ENCODE measurements around the gene RET. TPM values are rescaled to one million over a fixed set of nuclear protein-coding genes. Genes with fewer than 3 reads are reported as not detected.
A peak's percentile ranks its signal among the peaks of the same experiment; 100 is the strongest.

The RET gene
- total RNA-seq, 1 experiment from 2014 or later: 81.1 TPM

GRCh38 chr10:43110338-43111071 lies 33.6 kb downstream of the RET start:
- ATAC-seq (peak; percentile 26; the same call in 1 of the 2 replicates), DNase-seq (ENCODE audit: low read depth, low spot score) (no peak)
- CTCF ChIA-PET: no interaction called here
- no peak overlapping the region; the same call in 1 of the 2 replicates for H3K27ac ChIP-seq (ENCODE audit: low read length)
- H3K36me3 ChIP-seq (ENCODE audit: control insufficient read depth, insufficient read depth, low read length): no peaks in the 10 kb centered on the region
- intact Hi-C loops (cut with micrococcal nuclease; ENCODE audit: unreplicated experiment): no loop called here
- H3K4me1 ChIP-seq (ENCODE audit: control insufficient read depth, insufficient read depth, low read length): peaks cover 18% of the 10 kb centered on the region
- POLR2A ChIA-PET: no interaction called here
- TF ChIP-seq REST (IDR thresholded peaks at IDR 0.05; ENCODE audit: insufficient read depth in 1 of 2, low read depth in 2 of 2, low read length in 1 of 2) (no peak), TCF7L2 (IDR thresholded peaks at IDR 0.05; ENCODE audit: low read depth, low read length) (no peak)
- no peak overlapping the region for H3K4me3 ChIP-seq (ENCODE audit: low read depth in 2 of 2, low read length in 2 of 2)
- BruUV-seq (replicated peaks): no TSS peak
- H3K9me3 ChIP-seq (ENCODE audit: control insufficient read depth, insufficient read depth, low read depth, low read length): no peaks in the 10 kb centered on the region
- no peaks in the 10 kb centered on the region for H3K27me3 ChIP-seq (ENCODE audit: control insufficient read depth, insufficient read depth, low read length)
- in situ Hi-C loops (cut with HindIII; ENCODE audit: low pct_unique_long_range_greater_than_20kb, low sequenced_read_pairs): no loop called here

- Histone ChIP-seq H3K27me3 (ENCODE audit: control insufficient read depth, insufficient read depth, low read length) (no peaks in the 10 kb centered on the region), H3K27ac (ENCODE audit: low read length) (no peak overlapping the region; the same call in 1 of the 2 replicates), H3K4me3 (ENCODE audit: low read depth in 2 of 2, low read length in 2 of 2) (no peak overlapping the region), H3K36me3 (ENCODE audit: control insufficient read depth, insufficient read depth, low read length) (no peaks in the 10 kb centered on the region), H3K4me1 (ENCODE audit: control insufficient read depth, insufficient read depth, low read length) (peaks cover 13% of the 10 kb centered on the region; the same call in 1 of the 2 replicates), H3K9me3 (ENCODE audit: control insufficient read depth, insufficient read depth, low read depth, low read length) (no peaks in the 10 kb centered on the region)
- DNase-seq (ENCODE audit: low read depth, low spot score) (no peak), ATAC-seq (no peak)
- POLR2A ChIA-PET: no interaction called here
- no TSS peak for BruUV-seq (replicated peaks)
- in situ Hi-C loops (cut with HindIII; ENCODE audit: low pct_unique_long_range_greater_than_20kb, low sequenced_read_pairs): no loop called here
- intact Hi-C loops (cut with micrococcal nuclease; ENCODE audit: unreplicated experiment): no loop called here
- TF ChIP-seq REST (IDR thresholded peaks at IDR 0.05; ENCODE audit: insufficient read depth in 1 of 2, low read depth in 2 of 2, low read length in 1 of 2) (no peak), TCF7L2 (IDR thresholded peaks at IDR 0.05; ENCODE audit: low read depth, low read length) (no peak), POLR2AphosphoS5 (IDR thresholded peaks at IDR 0.05; ENCODE audit: low read depth, low read length) (no peak), CTCF (IDR thresholded peaks at IDR 0.05) (no peak), SIN3A (IDR thresholded peaks at IDR 0.05; ENCODE audit: borderline replicate concordance, insufficient read depth, low read depth, low read length) (no peak)
- CTCF ChIA-PET: no interaction called here
These were observed 34.2 kb downstream of the RET start for GRCh38 chr10:43111101-43111500.

Data from Panc1 (cell line).